ENCODE data around the gene TBC1D17. TPM values are rescaled to one million over a fixed set of nuclear protein-coding genes. Genes with fewer than 3 reads are reported as not detected.

TBC1D17 gene
- polyA plus RNA-seq, 2 of the 4 experiments (the other 2 are of a cell fraction), result 12.3 to 41.5 TPM

DNA sequence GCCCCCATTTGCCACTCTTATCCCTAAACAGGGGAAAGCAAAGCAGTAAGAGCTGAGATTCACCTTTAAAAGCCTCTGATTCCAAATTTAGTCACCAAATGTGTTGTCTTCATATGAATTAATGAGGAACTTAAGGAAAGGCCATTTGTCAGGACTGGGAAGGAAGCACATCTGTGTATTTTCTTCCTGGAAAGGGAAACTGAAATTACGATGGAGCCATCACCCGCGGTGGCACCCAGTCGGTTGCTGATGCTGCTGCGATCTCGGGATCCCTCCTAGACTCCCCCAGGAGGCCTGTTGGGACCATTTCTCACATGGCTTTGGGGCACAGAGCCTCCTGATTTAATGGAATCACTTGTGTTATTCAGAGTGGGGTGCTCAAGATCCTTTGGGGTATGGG, 26.6 kb downstream of the TBC1D17 start:
- Histone ChIP-seq H3K4me2 (no peak overlapping the region), H3K27ac (no peak overlapping the region), H3K9me3 (no peaks in the 10 kb centered on the region), H3K4me1 (no peaks in the 10 kb centered on the region), H3K4me3 (no peak overlapping the region)
- ChIA-PET POLR2A (no interaction called here), CTCF (interaction anchor here (0.7 to 1.3 kb wide), 2 partner anchors 12 kb away, joined by 3 to 4 read pairs; no protein-coding TSS in a partner anchor)
- ATAC-seq (no peak), DNase-seq (ENCODE audit: low read depth in 1 of 2, low spot score in 1 of 2) (no peak), FAIRE-seq (no peak)
- TF ChIP-seq, protein P1, sequence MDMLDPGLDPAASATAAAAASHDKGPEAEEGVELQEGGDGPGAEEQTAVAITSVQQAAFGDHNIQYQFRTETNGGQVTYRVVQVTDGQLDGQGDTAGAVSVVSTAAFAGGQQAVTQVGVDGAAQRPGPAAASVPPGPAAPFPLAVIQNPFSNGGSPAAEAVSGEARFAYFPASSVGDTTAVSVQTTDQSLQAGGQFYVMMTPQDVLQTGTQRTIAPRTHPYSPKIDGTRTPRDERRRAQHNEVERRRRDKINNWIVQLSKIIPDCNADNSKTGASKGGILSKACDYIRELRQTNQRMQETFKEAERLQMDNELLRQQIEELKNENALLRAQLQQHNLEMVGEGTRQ (IDR thresholded peaks at IDR 0.05), result no peak
- WGBS (ENCODE audit: missing lambda C conversion rate), result 92% methylated on average over 6 of the region's 6 CpGs

DNA sequence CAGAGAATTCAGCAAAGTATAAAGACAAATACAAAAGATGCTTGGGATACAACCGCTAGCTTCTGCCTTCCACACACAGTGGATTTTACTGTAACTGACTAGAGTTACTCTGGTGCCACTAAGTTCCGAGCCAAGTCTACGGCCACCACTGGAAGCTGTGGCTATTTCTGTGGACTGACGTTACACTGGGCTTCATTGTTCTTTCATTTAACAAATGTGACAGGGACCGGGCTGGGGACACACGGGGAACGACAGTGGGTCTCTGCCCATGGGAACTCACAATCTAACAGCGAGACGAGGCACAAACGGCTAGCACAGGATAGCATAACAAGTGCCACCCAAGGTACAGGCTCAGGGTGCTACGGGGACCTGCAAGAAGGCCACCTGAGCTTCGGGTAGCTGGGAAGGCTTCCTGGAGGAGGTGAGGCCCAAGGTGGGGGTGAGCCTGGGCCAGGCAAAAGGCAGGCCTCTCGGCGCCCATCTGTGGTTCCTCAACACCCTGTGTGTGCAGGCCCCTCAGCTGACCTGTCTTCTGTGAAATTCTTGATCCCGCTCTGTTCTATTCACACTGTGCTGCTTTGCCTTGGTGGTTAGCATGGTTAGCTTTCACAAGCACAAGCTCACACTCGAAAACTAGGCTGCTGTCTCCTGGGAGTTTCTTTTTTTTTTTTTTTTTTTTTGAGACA, 29.5 kb downstream of the TBC1D17 start:
- TF ChIP-seq, protein P2, sequence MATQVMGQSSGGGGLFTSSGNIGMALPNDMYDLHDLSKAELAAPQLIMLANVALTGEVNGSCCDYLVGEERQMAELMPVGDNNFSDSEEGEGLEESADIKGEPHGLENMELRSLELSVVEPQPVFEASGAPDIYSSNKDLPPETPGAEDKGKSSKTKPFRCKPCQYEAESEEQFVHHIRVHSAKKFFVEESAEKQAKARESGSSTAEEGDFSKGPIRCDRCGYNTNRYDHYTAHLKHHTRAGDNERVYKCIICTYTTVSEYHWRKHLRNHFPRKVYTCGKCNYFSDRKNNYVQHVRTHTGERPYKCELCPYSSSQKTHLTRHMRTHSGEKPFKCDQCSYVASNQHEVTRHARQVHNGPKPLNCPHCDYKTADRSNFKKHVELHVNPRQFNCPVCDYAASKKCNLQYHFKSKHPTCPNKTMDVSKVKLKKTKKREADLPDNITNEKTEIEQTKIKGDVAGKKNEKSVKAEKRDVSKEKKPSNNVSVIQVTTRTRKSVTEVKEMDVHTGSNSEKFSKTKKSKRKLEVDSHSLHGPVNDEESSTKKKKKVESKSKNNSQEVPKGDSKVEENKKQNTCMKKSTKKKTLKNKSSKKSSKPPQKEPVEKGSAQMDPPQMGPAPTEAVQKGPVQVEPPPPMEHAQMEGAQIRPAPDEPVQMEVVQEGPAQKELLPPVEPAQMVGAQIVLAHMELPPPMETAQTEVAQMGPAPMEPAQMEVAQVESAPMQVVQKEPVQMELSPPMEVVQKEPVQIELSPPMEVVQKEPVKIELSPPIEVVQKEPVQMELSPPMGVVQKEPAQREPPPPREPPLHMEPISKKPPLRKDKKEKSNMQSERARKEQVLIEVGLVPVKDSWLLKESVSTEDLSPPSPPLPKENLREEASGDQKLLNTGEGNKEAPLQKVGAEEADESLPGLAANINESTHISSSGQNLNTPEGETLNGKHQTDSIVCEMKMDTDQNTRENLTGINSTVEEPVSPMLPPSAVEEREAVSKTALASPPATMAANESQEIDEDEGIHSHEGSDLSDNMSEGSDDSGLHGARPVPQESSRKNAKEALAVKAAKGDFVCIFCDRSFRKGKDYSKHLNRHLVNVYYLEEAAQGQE (IDR thresholded peaks at IDR 0.05), result no peak
- TF ChIP-seq NPAS2 (CRISPR knock-in tag; IDR thresholded peaks at IDR 0.05; ENCODE audit: borderline replicate concordance) (no peak), ZFP36 (IDR thresholded peaks at IDR 0.05; ENCODE audit: borderline replicate concordance, partially characterized antibody) (peak; percentile 27)
- CTCF ChIA-PET, result interaction anchor here (1.0 to 1.9 kb wide), 4 partner anchors 13 to 77 kb away, joined by 3 to 13 read pairs (median 5); no protein-coding TSS in a partner anchor
- no peak overlapping the region for H3K27ac ChIP-seq
- DNase-seq (ENCODE audit: low read depth in 1 of 2, low spot score in 1 of 2), result no peak
- H3K9me3 ChIP-seq, result no peaks in the 10 kb centered on the region
- H3K4me2 ChIP-seq, result no peak overlapping the region
- H3K4me1 ChIP-seq, result no peaks in the 10 kb centered on the region
- no peak; a peak in 1 of 6 replicates for ATAC-seq
- FAIRE-seq, result no peak
- POLR2A ChIA-PET, result interaction anchor here (0.6 kb wide), 1 partner anchor 21 kb away, joined by 3 read pairs; no protein-coding TSS in a partner anchor
- WGBS (ENCODE audit: missing lambda C conversion rate), result 96% methylated on average over 16 of the region's 16 CpGs
- H3K4me3 ChIP-seq, result no peak overlapping the region

DNA sequence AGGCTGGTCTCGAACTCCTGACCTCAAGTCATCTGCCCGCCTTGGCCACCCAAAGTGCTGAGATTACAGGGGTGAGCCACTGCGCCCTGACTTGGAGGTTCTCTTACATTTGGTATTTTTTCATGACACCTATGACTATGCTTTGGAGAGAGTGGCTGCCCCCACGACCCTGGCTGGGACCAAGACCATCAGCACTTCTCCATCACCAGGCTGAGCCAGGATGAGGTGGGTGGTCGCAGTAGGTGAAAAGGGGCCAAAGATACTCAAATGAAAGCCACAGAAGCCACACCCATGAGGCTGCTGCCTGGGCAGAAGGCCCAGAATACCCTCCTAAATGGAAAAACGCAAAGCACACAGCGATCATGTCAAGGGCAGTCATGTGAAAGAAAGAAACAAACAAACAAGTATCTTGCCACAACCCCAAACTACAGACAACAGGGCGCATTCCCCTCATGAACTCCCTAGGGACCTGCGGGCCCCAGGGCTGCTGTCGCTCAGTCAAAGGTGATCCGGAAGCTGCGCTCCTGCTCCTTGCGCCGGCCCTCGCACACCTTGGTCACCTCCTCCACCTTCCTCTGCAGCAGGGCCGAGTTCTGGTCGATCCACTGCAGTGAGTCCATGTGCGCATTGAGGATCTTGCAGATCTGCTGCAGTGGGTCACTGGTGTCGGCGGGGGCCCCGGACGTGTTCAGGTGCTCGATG, 30.4 kb downstream of the TBC1D17 start:
- 96% methylated on average over 23 of the region's 23 CpGs for WGBS (ENCODE audit: missing lambda C conversion rate)
- DNase-seq (ENCODE audit: low read depth in 1 of 2, low spot score in 1 of 2) (no peak), FAIRE-seq (no peak), ATAC-seq (no peak)
- Histone ChIP-seq H3K9me3 (no peaks in the 10 kb centered on the region), H3K4me2 (no peak overlapping the region), H3K4me3 (no peak overlapping the region), H3K27ac (no peak overlapping the region), H3K4me1 (no peaks in the 10 kb centered on the region)
- ChIA-PET POLR2A (interaction anchor here (0.5 to 1.0 kb wide), 2 partner anchors 18 to 22 kb away, joined by 3 to 4 read pairs; no protein-coding TSS in a partner anchor), CTCF (interaction anchor here (1.0 to 2.4 kb wide), 7 partner anchors 10 to 30 kb away, joined by 3 to 14 read pairs (median 6); no protein-coding TSS in a partner anchor)
- TF ChIP-seq ZNF302 (CRISPR knock-in tag; IDR thresholded peaks at IDR 0.05) (no peak), JUN (IDR thresholded peaks at IDR 0.05) (no peak), MYC (IDR thresholded peaks at IDR 0.05; ENCODE audit: borderline replicate concordance, low read length) (no peak), CBX2 (IDR thresholded peaks at IDR 0.05; ENCODE audit: borderline replicate concordance, low read depth) (no peak), CBX8 (IDR thresholded peaks at IDR 0.05) (no peak)
- TF ChIP-seq, protein P3, sequence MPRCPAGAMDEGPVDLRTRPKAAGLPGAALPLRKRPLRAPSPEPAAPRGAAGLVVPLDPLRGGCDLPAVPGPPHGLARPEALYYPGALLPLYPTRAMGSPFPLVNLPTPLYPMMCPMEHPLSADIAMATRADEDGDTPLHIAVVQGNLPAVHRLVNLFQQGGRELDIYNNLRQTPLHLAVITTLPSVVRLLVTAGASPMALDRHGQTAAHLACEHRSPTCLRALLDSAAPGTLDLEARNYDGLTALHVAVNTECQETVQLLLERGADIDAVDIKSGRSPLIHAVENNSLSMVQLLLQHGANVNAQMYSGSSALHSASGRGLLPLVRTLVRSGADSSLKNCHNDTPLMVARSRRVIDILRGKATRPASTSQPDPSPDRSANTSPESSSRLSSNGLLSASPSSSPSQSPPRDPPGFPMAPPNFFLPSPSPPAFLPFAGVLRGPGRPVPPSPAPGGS (IDR thresholded peaks at IDR 0.05), result no peak
- TF ChIP-seq, protein P4, sequence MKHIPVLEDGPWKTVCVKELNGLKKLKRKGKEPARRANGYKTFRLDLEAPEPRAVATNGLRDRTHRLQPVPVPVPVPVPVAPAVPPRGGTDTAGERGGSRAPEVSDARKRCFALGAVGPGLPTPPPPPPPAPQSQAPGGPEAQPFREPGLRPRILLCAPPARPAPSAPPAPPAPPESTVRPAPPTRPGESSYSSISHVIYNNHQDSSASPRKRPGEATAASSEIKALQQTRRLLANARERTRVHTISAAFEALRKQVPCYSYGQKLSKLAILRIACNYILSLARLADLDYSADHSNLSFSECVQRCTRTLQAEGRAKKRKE (CRISPR knock-in tag; IDR thresholded peaks at IDR 0.05; ENCODE audit: low read depth), result no peak

Measured in A549 (cell line).